Measurements from ENCODE around the gene E2F4. TPM values are rescaled to one million over a fixed set of nuclear protein-coding genes. Genes with fewer than 3 reads are reported as not detected.

E2F4 gene
- total and polyA plus RNA-seq, 10 of the 15 experiments (the other 5 are each of a cell fraction or from before 2014, with no cell fraction given): 11.7 to 132 (median 95.9) TPM

DNA sequence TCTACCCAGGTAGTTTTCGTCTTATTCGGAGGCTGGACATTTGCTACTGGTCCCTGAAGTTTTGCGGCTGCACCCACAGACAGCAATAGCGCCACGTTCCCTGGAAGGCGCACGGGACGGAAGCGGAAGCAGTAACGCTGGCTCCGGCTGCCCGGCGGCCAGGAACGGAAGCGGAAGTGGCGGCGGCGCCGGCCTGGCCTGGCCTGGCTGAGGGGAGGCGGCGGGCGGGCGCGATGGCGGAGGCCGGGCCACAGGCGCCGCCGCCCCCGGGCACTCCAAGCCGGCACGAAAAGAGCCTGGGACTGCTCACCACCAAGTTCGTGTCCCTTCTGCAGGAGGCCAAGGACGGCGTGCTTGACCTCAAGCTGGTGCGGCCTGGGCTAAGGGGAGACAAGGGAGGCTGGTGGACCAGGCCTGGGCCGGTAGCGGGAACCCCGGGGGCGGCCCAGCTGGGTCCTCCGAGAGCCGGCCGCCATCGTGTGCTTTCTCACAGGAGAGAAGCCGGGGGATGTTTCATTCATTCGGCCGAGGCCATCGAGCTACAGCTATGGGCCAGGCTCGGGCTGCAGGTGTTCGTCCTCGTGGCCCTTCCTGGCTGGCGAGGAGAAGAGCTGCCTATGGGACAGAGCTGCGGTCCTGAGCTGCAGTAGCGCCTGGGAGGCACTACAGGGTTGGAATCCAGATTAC is at the start of gene E2F4 (continued):
- TF ChIP-seq HSF1 (IDR thresholded peaks at IDR 0.05; ENCODE audit: low read depth, low read length) (no peak), ZNF622 (IDR thresholded peaks at IDR 0.05) (no peak), NR2C1 (IDR thresholded peaks at IDR 0.05) (peak; percentile 77), PML (IDR thresholded peaks at IDR 0.05; ENCODE audit: low read length) (no peak; the same call in 1 of the 2 replicates), FOXM1 (IDR thresholded peaks at IDR 0.05; ENCODE audit: low read depth, low read length) (no peak), EED (IDR thresholded peaks at IDR 0.05; ENCODE audit: low read depth) (no peak), NKRF (conservative IDR thresholded peaks at IDR 0.05) (peak; percentile 96), ASH2L (IDR thresholded peaks at IDR 0.05; ENCODE audit: borderline replicate concordance, low read depth) (no peak), TAF1 (IDR thresholded peaks at IDR 0.05; ENCODE audit: borderline replicate concordance, low read depth, low read length) (peak; percentile 60; the same call in 1 of the 2 replicates), CHD4 (IDR thresholded peaks at IDR 0.05) (no peak), HDGF (IDR thresholded peaks at IDR 0.05) (no peak; the same call in 1 of the 2 replicates), SIX5 (IDR thresholded peaks at IDR 0.05; ENCODE audit: low read depth, low read length, severe bottlenecking) (peak; percentile 33), HDAC6 (IDR thresholded peaks at IDR 0.05; ENCODE audit: unreplicated experiment) (no peak), POLR2A (IDR thresholded peaks at IDR 0.05; ENCODE audit: low read depth, low read length) (peak; percentile 84), E2F8 (IDR thresholded peaks at IDR 0.05; ENCODE audit: low read depth, partially characterized antibody) (no peak), SMAD1 (IDR thresholded peaks at IDR 0.05; ENCODE audit: low read depth, partially characterized antibody) (no peak), ZBTB11 (CRISPR knock-in tag; IDR thresholded peaks at IDR 0.05) (no peak)
- TF ChIP-seq, protein P1, sequence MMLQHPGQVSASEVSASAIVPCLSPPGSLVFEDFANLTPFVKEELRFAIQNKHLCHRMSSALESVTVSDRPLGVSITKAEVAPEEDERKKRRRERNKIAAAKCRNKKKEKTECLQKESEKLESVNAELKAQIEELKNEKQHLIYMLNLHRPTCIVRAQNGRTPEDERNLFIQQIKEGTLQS (IDR thresholded peaks at IDR 0.05; ENCODE audit: borderline replicate concordance, extremely low read depth, low read depth, low read length): no peak
